Activated CD4-positive, alpha-beta memory T cell treated with anti-CD3 and anti-CD28 coated beads for 36 hours (primary cell): ENCODE data around the gene CCM2. TPM values are rescaled to one million over a fixed set of nuclear protein-coding genes. Genes with fewer than 3 reads are reported as not detected.

ENCODE experiments used
- CTCF ChIA-PET: fragments of 350-600 bp; sonication (Branson Sonifier 250); formaldehyde crosslinking; loops from one replicate; lab custom pipeline; 2021; ENCODE audit warnings: antibody characterized with exemption, inconsistent platforms; lab: Charles Lee
- POLR2A ChIA-PET: fragments of 350-600 bp; sonication (Branson Sonifier 250); formaldehyde crosslinking; loops from one replicate; lab custom pipeline; 2021; ENCODE audit warnings: antibody characterized with exemption; lab: Charles Lee
- DNase-seq: peaks from one replicate; pipeline ENCODE4 v3.0.0-alpha.2; 2020
- H3K27ac Mint-ChIP-seq: one replicate; pipeline ENCODE4 v1.8.0; 2021; ENCODE audit warnings: mixed read lengths
- H3K27me3 Mint-ChIP-seq: one replicate; pipeline ENCODE4 v1.8.0; 2021; ENCODE audit warnings: mixed read lengths
- H3K36me3 Mint-ChIP-seq: one replicate; pipeline ENCODE4 v1.8.0; 2021; ENCODE audit warnings: mixed read lengths
- H3K4me1 Mint-ChIP-seq: one replicate; pipeline ENCODE4 v1.8.0; 2021; ENCODE audit warnings: low read depth, mixed read lengths
- H3K4me3 Mint-ChIP-seq: one replicate; pipeline ENCODE4 v1.8.0; 2021; ENCODE audit warnings: mild to moderate bottlenecking, mixed read lengths
- H3K9me3 Mint-ChIP-seq: one replicate; pipeline ENCODE4 v1.8.0; 2021; ENCODE audit warnings: mixed read lengths
- intact Hi-C: fragments of 100-400 bp; cut with micrococcal nuclease; formaldehyde crosslinking; loops from one replicate; pipeline ENCODE4 v1.15.1; 2023
- total RNA-seq, 2 experiments: library from RNA; stranded (reverse); gene quantifications; one replicate each; pipeline ENCODE4 v1.2.3, GENCODE V29; 2021

The CCM2 gene
- total RNA-seq, 2 experiments from 2014 or later = 85.2 to 89.6 TPM

DNA sequence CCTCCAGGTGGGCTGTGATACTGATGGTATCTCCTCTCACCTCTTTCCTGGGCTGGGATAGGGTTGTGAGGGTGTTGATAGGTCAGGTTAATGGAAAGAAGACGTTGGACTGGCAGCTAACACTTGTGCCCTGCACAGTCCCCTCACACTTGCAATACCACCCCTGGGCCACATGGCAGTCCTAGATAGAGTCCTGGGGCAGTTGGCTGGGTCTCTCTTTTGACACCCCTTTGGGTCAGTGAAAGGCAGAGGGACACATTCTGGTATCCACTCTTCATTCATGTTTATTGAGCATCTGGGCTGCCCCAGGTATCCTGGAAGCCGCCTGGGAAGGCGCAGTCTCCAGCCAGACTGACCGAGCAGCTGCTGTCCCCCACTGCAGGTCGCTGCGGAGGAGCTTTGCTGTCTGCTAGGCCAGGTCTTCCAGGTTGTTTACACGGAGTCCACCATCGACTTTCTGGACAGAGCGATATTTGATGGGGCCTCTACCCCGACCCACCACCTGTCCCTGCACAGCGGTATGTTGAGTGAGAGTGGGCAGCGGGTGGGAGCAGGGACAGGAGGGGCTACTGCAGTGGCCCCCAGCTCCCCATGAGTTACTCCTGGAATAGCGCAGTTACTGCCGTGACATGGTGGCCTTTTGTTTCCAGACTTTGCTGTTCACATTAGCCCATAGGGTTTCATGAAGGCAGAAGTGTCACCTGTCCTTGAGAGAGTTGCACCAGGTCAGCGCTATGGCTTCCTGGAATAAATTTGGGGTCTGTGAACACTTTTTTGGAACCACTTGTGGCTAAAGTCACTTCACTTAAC is 69.6 kb downstream of the CCM2 start:
- Mint-ChIP-seq H3K36me3 (peaks cover 45% of the 10 kb centered on the region), H3K4me1 (peaks cover 7% of the 10 kb centered on the region), H3K27me3 (no peaks in the 10 kb centered on the region), H3K9me3 (no peaks in the 10 kb centered on the region), H3K27ac (peak overlapping the region; percentile 45), H3K4me3 (no peak overlapping the region)
- ChIA-PET CTCF (interaction anchor here (0.7 to 2.5 kb wide), 2 partner anchors 97 to 218 kb away, joined by 3 to 9 read pairs; no protein-coding TSS in a partner anchor), POLR2A (no interaction called here)
- intact Hi-C loops = no loop called here
- no peak for DNase-seq

GRCh38 chr7:45070254-45070642 is 70.2 kb downstream of the CCM2 start:
- no peaks in the 10 kb centered on the region for H3K27me3 Mint-ChIP-seq
- H3K27ac Mint-ChIP-seq = no peak overlapping the region
- ChIA-PET CTCF (interaction anchor here (2.5 kb wide), 1 partner anchor 97 kb away, joined by 9 read pairs; no protein-coding TSS in a partner anchor), POLR2A (no interaction called here)
- no peak for DNase-seq
- no peaks in the 10 kb centered on the region for H3K9me3 Mint-ChIP-seq
- no peak overlapping the region for H3K4me3 Mint-ChIP-seq
- intact Hi-C loops = no loop called here
- peaks cover 7% of the 10 kb centered on the region for H3K4me1 Mint-ChIP-seq
- H3K36me3 Mint-ChIP-seq = peaks cover 45% of the 10 kb centered on the region

DNA sequence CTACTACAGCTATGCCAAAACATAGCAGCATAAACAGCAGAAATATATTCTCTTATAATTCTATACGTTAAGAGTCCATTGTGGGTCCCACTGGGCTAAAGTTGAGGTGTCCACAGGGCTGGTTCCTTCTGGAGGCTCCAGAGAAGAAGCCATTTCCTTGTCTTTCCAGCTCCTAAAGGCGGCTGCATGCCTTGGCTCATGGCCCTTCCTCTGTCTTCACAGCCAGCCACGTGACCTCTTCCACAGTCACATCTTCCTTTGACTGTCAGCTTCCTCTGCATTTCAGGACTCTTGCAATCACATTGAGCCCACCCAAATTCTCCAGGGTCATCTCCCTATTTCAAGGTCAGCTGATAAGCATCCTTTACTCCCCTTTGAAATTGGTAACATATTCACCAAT is 71.5 kb downstream of the CCM2 start:
- H3K27me3 Mint-ChIP-seq = no peaks in the 10 kb centered on the region
- ChIA-PET CTCF (interaction anchor here (2.5 kb wide), 1 partner anchor 98 kb away, joined by 9 read pairs; no protein-coding TSS in a partner anchor), POLR2A (no interaction called here)
- H3K36me3 Mint-ChIP-seq = peaks cover 44% of the 10 kb centered on the region
- no peak for DNase-seq
- no peaks in the 10 kb centered on the region for H3K9me3 Mint-ChIP-seq
- peaks cover 7% of the 10 kb centered on the region for H3K4me1 Mint-ChIP-seq
- H3K27ac Mint-ChIP-seq = no peak overlapping the region
- intact Hi-C loops = no loop called here
- no peak overlapping the region for H3K4me3 Mint-ChIP-seq

DNA sequence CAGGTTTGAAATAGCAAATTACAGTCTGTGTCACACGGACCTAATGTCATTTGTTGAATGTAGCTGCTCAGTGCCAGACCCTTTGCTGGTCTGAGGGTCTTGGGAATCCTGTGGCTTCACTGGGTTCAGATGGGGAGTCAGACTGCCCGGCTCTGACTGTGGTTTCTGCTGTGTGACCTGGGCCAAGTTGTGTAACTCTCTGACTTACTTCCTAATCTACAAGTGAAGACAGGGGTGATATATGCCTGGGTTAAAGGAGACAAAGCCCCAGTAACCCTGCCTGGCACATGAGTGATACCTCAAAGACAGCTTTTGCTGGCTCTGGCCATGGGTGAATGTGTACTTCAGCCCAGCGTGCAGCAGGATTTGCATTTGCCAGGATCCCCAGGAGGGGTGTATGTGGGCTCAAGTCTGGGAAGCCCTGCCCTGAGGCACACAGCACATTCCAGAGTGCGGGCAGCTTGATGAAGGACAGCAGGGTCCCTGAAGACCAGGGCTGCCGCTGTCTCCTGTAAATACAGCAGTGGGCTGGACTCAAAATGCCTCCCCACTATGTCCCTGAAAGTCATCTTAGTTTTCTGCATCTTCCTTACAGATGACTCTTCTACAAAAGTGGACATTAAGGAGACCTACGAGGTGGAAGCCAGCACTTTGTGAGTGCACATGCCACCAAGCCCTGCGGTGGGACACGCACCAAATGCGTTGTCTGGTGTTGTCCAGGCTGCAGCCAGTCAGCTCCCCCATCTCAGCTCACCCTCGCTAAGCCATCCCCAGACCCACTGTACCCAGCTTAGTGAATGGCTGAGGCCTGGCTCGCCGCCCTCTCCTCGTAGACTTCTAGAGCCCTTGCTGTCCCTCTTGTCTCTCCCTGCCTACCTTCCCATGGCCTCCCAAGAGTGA is 72.4 kb downstream of the CCM2 start:
- Mint-ChIP-seq H3K27ac (peak overlapping the region; percentile 14), H3K9me3 (no peaks in the 10 kb centered on the region), H3K4me1 (peaks cover 7% of the 10 kb centered on the region), H3K36me3 (peaks cover 44% of the 10 kb centered on the region), H3K4me3 (no peak overlapping the region), H3K27me3 (no peaks in the 10 kb centered on the region)
- ChIA-PET POLR2A (no interaction called here), CTCF (interaction anchor here (1.0 to 2.5 kb wide), 2 partner anchors 58 to 99 kb away, joined by 4 to 9 read pairs; no protein-coding TSS in a partner anchor)
- DNase-seq = no peak
- intact Hi-C loops = no loop called here

- H3K9me3 Mint-ChIP-seq = no peaks in the 10 kb centered on the region
- CTCF ChIA-PET = interaction anchor here (1.0 kb wide), 1 partner anchor 59 kb away, joined by 4 read pairs; no protein-coding TSS in a partner anchor
- no peak overlapping the region for H3K4me3 Mint-ChIP-seq
- H3K27ac Mint-ChIP-seq = peak overlapping the region; percentile 14
- no peaks in the 10 kb centered on the region for H3K27me3 Mint-ChIP-seq
- intact Hi-C loops = no loop called here
- H3K4me1 Mint-ChIP-seq = peaks cover 7% of the 10 kb centered on the region
- POLR2A ChIA-PET = no interaction called here
- no peak for DNase-seq
- H3K36me3 Mint-ChIP-seq = peaks cover 44% of the 10 kb centered on the region
Observed at GRCh38 chr7:45073031-45073785, 73.2 kb downstream of the CCM2 start.

- POLR2A ChIA-PET = no interaction called here
- Mint-ChIP-seq H3K9me3 (no peaks in the 10 kb centered on the region), H3K27me3 (no peaks in the 10 kb centered on the region), H3K36me3 (peaks cover 37% of the 10 kb centered on the region), H3K4me1 (peaks cover 7% of the 10 kb centered on the region), H3K27ac (no peak overlapping the region), H3K4me3 (no peak overlapping the region)
- CTCF ChIA-PET = no interaction called here
- intact Hi-C loops = no loop called here
- DNase-seq = no peak
Observed at GRCh38 chr7:45073786-45074527, 74.0 kb downstream of the CCM2 start.

DNA sequence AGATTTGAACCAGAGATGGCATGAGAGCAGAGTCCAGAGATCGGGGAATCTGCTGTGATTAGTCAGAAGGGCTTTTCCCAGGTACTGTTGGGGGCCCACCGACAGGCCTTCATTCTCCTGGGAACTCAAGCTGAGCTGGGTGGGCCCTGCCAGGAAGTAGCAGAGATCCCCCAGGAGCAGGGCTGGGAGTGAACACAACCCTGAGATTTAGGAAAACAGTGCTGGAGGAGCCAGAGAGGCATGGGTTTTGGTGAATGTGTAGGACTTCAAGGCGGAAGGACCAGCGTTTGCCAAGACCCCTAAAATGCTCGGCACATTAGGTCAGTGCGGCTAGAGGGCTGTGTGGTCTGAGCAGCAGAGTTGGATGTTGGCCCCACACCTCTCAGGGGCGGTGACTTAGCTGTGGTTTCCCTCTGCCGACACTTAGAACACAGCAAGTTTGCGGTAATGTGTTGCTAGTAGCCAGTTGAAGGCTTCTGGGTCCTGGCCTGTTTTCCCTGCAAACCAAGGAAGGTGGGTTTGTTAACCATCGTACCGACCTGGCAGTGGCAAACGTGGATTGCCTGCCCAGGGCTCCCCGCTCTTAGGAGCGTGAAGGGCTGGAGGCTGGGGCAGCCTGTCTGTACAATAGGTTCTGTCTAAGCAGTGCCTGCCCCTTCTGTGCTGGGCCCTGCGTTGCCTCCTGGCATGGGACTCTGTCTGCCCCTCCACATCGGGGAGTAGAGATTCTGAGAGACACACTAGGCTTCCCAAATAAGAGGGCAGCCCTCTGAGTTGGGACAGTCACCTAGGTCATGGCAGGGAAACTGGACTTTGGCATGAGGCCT is 74.7 kb downstream of the CCM2 start:
- CTCF ChIA-PET = no interaction called here
- Mint-ChIP-seq H3K4me1 (peaks cover 7% of the 10 kb centered on the region), H3K36me3 (peaks cover 31% of the 10 kb centered on the region), H3K4me3 (no peak overlapping the region), H3K27me3 (no peaks in the 10 kb centered on the region), H3K9me3 (no peaks in the 10 kb centered on the region), H3K27ac (peak overlapping the region; percentile 31)
- intact Hi-C loops = no loop called here
- DNase-seq = no peak
- POLR2A ChIA-PET = no interaction called here

GRCh38 chr7:45075355-45075644 is 75.3 kb downstream of the CCM2 start:
- Mint-ChIP-seq H3K27me3 (no peaks in the 10 kb centered on the region), H3K4me3 (no peak overlapping the region), H3K9me3 (no peaks in the 10 kb centered on the region), H3K27ac (peak overlapping the region; percentile 31), H3K36me3 (peaks cover 31% of the 10 kb centered on the region), H3K4me1 (peaks cover 7% of the 10 kb centered on the region)
- DNase-seq = no peak
- ChIA-PET CTCF (no interaction called here), POLR2A (no interaction called here)
- intact Hi-C loops = no loop called here

DNA sequence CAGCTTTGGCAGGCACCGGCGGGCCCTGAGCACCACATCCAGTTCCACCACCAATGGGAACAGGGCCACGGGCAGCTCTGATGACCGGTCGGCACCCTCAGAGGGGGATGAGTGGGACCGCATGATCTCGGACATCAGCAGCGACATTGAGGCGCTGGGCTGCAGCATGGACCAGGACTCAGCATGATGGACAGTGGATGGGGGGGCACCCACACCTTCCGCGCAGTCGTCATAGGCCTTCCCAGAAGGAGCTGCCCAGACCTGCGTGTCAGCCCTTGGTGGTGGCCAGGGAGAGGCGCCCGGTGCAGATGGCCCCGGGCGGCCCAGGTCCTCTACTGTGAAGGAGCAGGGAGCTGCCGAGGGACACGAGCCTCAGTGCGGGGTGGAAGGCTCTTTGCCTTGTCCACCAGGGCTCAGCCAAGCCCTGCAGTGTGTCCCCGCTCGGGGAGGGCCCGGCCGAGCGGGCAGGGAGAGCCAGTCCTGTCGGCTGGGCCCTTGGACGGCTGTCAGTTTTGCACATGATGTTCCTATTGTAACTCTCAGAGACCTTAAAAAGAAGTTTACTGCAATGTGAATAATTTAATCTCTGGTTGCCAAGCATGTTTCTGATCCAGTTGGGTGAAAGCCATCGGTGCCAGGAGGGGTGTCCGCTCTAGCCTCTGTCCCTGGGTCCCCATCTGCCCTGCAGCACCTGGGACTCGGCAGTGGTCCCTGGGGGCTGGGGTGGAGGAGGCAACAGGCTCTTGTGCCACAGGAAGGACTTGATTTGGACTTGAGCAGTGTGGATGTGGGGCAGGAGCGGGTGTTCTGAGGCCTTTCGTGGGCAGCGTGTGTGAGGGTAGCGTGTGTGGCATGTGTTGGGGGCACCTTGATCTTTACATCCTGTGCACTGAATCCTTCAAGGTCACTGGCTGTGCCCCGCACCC is 76.1 kb downstream of the CCM2 start:
- Mint-ChIP-seq H3K9me3 (no peaks in the 10 kb centered on the region), H3K36me3 (peaks cover 31% of the 10 kb centered on the region), H3K27me3 (no peaks in the 10 kb centered on the region), H3K27ac (no peak overlapping the region), H3K4me1 (peaks cover 7% of the 10 kb centered on the region), H3K4me3 (no peak overlapping the region)
- intact Hi-C loops = no loop called here
- no peak for DNase-seq
- ChIA-PET POLR2A (no interaction called here), CTCF (no interaction called here)

- Mint-ChIP-seq H3K9me3 (no peaks in the 10 kb centered on the region), H3K36me3 (peaks cover 30% of the 10 kb centered on the region), H3K4me1 (peaks cover 7% of the 10 kb centered on the region), H3K27me3 (no peaks in the 10 kb centered on the region), H3K4me3 (no peak overlapping the region), H3K27ac (no peak overlapping the region)
- intact Hi-C loops = no loop called here
- CTCF ChIA-PET = no interaction called here
- POLR2A ChIA-PET = no interaction called here
- DNase-seq = peak; percentile 5
Observed at GRCh38 chr7:45076946-45077345, 76.9 kb downstream of the CCM2 start.
